ENCODE data around the gene CPXM2.

The CPXM2 gene

GRCh38 chr10:123771877-123772644 lies 119.5 kb downstream of the CPXM2 start:
- DNase-seq (ENCODE audit: low read depth) = no peak

GRCh38 chr10:123769647-123770046 lies 122.0 kb downstream of the CPXM2 start:
- no peak for DNase-seq (ENCODE audit: low read depth)

- no peak for DNase-seq (ENCODE audit: low read depth)
These were observed 124.8 kb downstream of the CPXM2 start for GRCh38 chr10:123766761-123767160.

GRCh38 chr10:123766012-123766411 lies 125.6 kb downstream of the CPXM2 start:
- DNase-seq (ENCODE audit: low read depth) = no peak

- DNase-seq (ENCODE audit: low read depth) = no peak
These were observed 129.9 kb downstream of the CPXM2 start for GRCh38 chr10:123761666-123762230.

GRCh38 chr10:123761038-123761428 lies 130.6 kb downstream of the CPXM2 start:
- no peak for DNase-seq (ENCODE audit: low read depth)

GRCh38 chr10:123760356-123761037 lies 131.1 kb downstream of the CPXM2 start:
- no peak for DNase-seq (ENCODE audit: low read depth)

GRCh38 chr10:123759501-123760031 lies 132.0 kb downstream of the CPXM2 start:
- DNase-seq (ENCODE audit: low read depth) = no peak

GRCh38 chr10:123759041-123759440 lies 132.6 kb downstream of the CPXM2 start:
- no peak for DNase-seq (ENCODE audit: low read depth)

- DNase-seq (ENCODE audit: low read depth) = no peak
These were observed 133.8 kb downstream of the CPXM2 start for GRCh38 chr10:123757853-123758252.

- DNase-seq (ENCODE audit: low read depth) = no peak
These were observed 136.5 kb downstream of the CPXM2 start for GRCh38 chr10:123755061-123755460.

GRCh38 chr10:123754123-123754522 lies 137.5 kb downstream of the CPXM2 start:
- no peak for DNase-seq (ENCODE audit: low read depth)

GRCh38 chr10:123751342-123752134 lies 140.1 kb downstream of the CPXM2 start:
- no peak for DNase-seq (ENCODE audit: low read depth)

GRCh38 chr10:123750901-123751300 lies 140.7 kb downstream of the CPXM2 start:
- DNase-seq (ENCODE audit: low read depth) = no peak

GRCh38 chr10:123748711-123749110 lies 142.9 kb downstream of the CPXM2 start:
- DNase-seq (ENCODE audit: low read depth) = no peak

GRCh38 chr10:123747426-123747825 lies 144.2 kb downstream of the CPXM2 start:
- no peak for DNase-seq (ENCODE audit: low read depth)

GRCh38 chr10:123746942-123747341 lies 144.7 kb downstream of the CPXM2 start:
- no peak for DNase-seq (ENCODE audit: low read depth)

GRCh38 chr10:123746520-123746919 lies 145.1 kb downstream of the CPXM2 start:
- no peak for DNase-seq (ENCODE audit: low read depth)

- no peak for DNase-seq (ENCODE audit: low read depth)
These were observed 145.5 kb downstream of the CPXM2 start for GRCh38 chr10:123746061-123746460.

GRCh38 chr10:123744224-123744536 lies 147.4 kb downstream of the CPXM2 start:
- DNase-seq (ENCODE audit: low read depth) = no peak

GRCh38 chr10:123743441-123744223 lies 148.0 kb downstream of the CPXM2 start:
- DNase-seq (ENCODE audit: low read depth) = no peak
